H1 (cell line): ENCODE data around the gene ENTR1. TPM values are rescaled to one million over a fixed set of nuclear protein-coding genes. Genes with fewer than 3 reads are reported as not detected.

Experiments
- CTCF ChIA-PET: fragments of 300-600 bp; sonication (Branson Sonifier 250); formaldehyde crosslinking; loops from one replicate; lab custom pipeline; 2021; ENCODE audit not compliant: partially characterized antibody; lab: Charles Lee
- POLR2A ChIA-PET: fragments of 300-600 bp; sonication (Branson Sonifier 250); formaldehyde crosslinking; loops from one replicate; lab custom pipeline; 2021; ENCODE audit warnings: inconsistent platforms; ENCODE audit not compliant: partially characterized antibody; lab: Charles Lee
- DNase-seq, 2 experiments: peaks; one replicate each; pipeline versions ENCODE4 v3.0.0 to v3.0.0-alpha.2; 2010 to 2022; ENCODE audit warnings: low spot score in 2 of 2, low read depth in 1 of 2, mixed read lengths in 1 of 2
- FAIRE-seq: peaks from 2 replicates; lab custom pipeline; 2011; peaks lifted over from hg19 to GRCh38; lab: Jason Lieb, UNC
- H2AFZ ChIP-seq: 2 replicates; pipeline ENCODE4 v1.8.1; 2012; ENCODE audit warnings: low read length, inconsistent platforms
- H2AK5ac ChIP-seq: 2 replicates; pipeline ENCODE4 v1.6.1; 2013; ENCODE audit warnings: low read depth, low read length
- H2BK120ac ChIP-seq: replicated peaks from 2 replicates; pipeline ENCODE3; 2013; ENCODE audit warnings: low read depth, low read length, inconsistent platforms
- H2BK12ac ChIP-seq: 2 replicates; pipeline ENCODE4 v1.6.1; 2013; ENCODE audit warnings: low read depth, low read length
- H2BK15ac ChIP-seq: 2 replicates; pipeline ENCODE4 v1.6.1; 2013; ENCODE audit warnings: low read length
- H2BK20ac ChIP-seq: 2 replicates; pipeline ENCODE4 v1.6.1; 2013; ENCODE audit warnings: low read length
- H2BK5ac ChIP-seq: 2 replicates; pipeline ENCODE4 v1.6.1; 2013; ENCODE audit warnings: low read depth, low read length
- H3K14ac ChIP-seq: 2 replicates; pipeline ENCODE4 v1.6.1; 2013; ENCODE audit warnings: inconsistent platforms; ENCODE audit not compliant: insufficient read length
- H3K18ac ChIP-seq: 2 replicates; pipeline ENCODE4 v1.6.1; 2013; ENCODE audit warnings: low read length; ENCODE audit errors: extremely low read depth
- H3K23ac ChIP-seq: 2 replicates; pipeline ENCODE4 v1.6.1; 2013; ENCODE audit warnings: inconsistent platforms; ENCODE audit not compliant: insufficient read length
- H3K23me2 ChIP-seq: 2 replicates; pipeline ENCODE4 v1.6.1; 2013; ENCODE audit warnings: low read depth, low read length
- H3K27ac ChIP-seq: 2 replicates; pipeline ENCODE4 v1.6.1; 2011; ENCODE audit warnings: low read depth, low read length, inconsistent platforms
- H3K27me3 ChIP-seq, 4 experiments: replicated peaks in 1 of 4; 1 replicate in 1 of 4; 2 replicates in 3 of 4; pipeline versions ENCODE4 v1.6.1 to v1.8.1; 2011 to 2013; ENCODE audit warnings: low read length in 3 of 4, mild to moderate bottlenecking in 3 of 4, inconsistent platforms in 2 of 4, mixed read lengths in 2 of 4, moderate library complexity in 1 of 4; ENCODE audit not compliant: control insufficient read depth in 3 of 4, insufficient read depth in 3 of 4; ENCODE audit errors: extremely low read depth in 1 of 4
- H3K36me3 ChIP-seq, 4 experiments: 2 replicates each; pipeline versions ENCODE4 v1.6.1 to v1.8.1; 2011 to 2013; ENCODE audit warnings: mild to moderate bottlenecking in 4 of 4, low read length in 3 of 4, moderate library complexity in 2 of 4, control low read depth in 1 of 4, inconsistent platforms in 1 of 4; ENCODE audit not compliant: insufficient read depth in 4 of 4, control insufficient read depth in 2 of 4
- H3K4ac ChIP-seq: replicated peaks from 2 replicates; pipeline ENCODE3; 2013; ENCODE audit warnings: low read length, low read depth, mixed read lengths, inconsistent platforms; ENCODE audit not compliant: insufficient read length
- H3K4me1 ChIP-seq, 4 experiments: replicated peaks in 1 of 4; 1 replicate in 1 of 4; 2 replicates in 3 of 4; pipeline versions ENCODE4 v1.6.1 to v1.8.1; 2011 to 2013; ENCODE audit warnings: low read length in 3 of 4, inconsistent platforms in 2 of 4, mixed read lengths in 1 of 4; ENCODE audit not compliant: insufficient read depth in 4 of 4, control insufficient read depth in 3 of 4
- H3K4me2 ChIP-seq, 2 experiments: 2 replicates each; pipeline versions ENCODE4 v1.6.1 to v1.8.1; 2011 to 2013; ENCODE audit warnings: low read depth in 2 of 2, low read length in 2 of 2, control low read depth in 1 of 2, inconsistent platforms in 1 of 2, mild to moderate bottlenecking in 1 of 2; ENCODE audit not compliant: insufficient read depth in 1 of 2
- H3K4me3 ChIP-seq, 4 experiments: fragments of 200-600, 300-600 bp in 1 of 4; sonication (generic), shearing (Covaris generic), sonication (Bioruptor Twin) in 1 of 4; 2 replicates each; pipeline versions ENCODE4 v1.5.1 to v1.8.1; 2011 to 2016; ENCODE audit warnings: low read length in 4 of 4, low read depth in 3 of 4, control low read depth in 2 of 4, inconsistent platforms in 2 of 4, mild to moderate bottlenecking in 2 of 4, mixed read lengths in 1 of 4, moderate library complexity in 1 of 4; ENCODE audit not compliant: insufficient read depth in 2 of 4; ENCODE audit errors: extremely low read depth in 1 of 4
- H3K56ac ChIP-seq: replicated peaks from 2 replicates; pipeline ENCODE3; 2013; ENCODE audit warnings: low read depth, mild to moderate bottlenecking, mixed read lengths, low read length, inconsistent platforms; ENCODE audit not compliant: insufficient read length
- H3K79me1 ChIP-seq: 2 replicates; pipeline ENCODE4 v1.6.1; 2013; ENCODE audit warnings: low read depth, low read length, control low read depth
- H3K79me2 ChIP-seq, 2 experiments: 2 replicates each; pipeline versions ENCODE4 v1.6.1 to v1.8.1; 2012 to 2013; ENCODE audit warnings: low read length in 2 of 2, mild to moderate bottlenecking in 2 of 2, inconsistent platforms in 1 of 2; ENCODE audit not compliant: insufficient read depth in 2 of 2, control insufficient read depth in 1 of 2
- H3K9ac ChIP-seq, 4 experiments: replicated peaks in 1 of 4; 1 replicate in 1 of 4; 2 replicates in 3 of 4; pipeline versions ENCODE4 v1.6.1 to v1.8.1; 2011 to 2013; ENCODE audit warnings: low read depth in 3 of 4, low read length in 3 of 4, control low read depth in 2 of 4, mild to moderate bottlenecking in 2 of 4, moderate library complexity in 2 of 4, inconsistent platforms in 1 of 4; ENCODE audit errors: extremely low read depth in 1 of 4
- H3K9me3 ChIP-seq, 2 experiments: 2 replicates each; pipeline versions ENCODE4 v1.6.1 to v1.8.1; 2012 to 2013; ENCODE audit warnings: mild to moderate bottlenecking in 2 of 2, moderate library complexity in 2 of 2, control low read depth in 1 of 2, inconsistent platforms in 1 of 2, low read depth in 1 of 2, low read length in 1 of 2, mixed read lengths in 1 of 2; ENCODE audit not compliant: insufficient read depth in 2 of 2
- H4K20me1 ChIP-seq, 2 experiments: replicated peaks in 1 of 2; 2 replicates each; pipeline versions ENCODE3 to v1.8.1; 2011 to 2013; ENCODE audit warnings: inconsistent platforms in 2 of 2, low read length in 2 of 2, mild to moderate bottlenecking in 1 of 2; ENCODE audit not compliant: insufficient read depth in 2 of 2, control insufficient read depth in 1 of 2
- H4K5ac ChIP-seq: 2 replicates; pipeline ENCODE4 v1.6.1; 2013; ENCODE audit warnings: low read length, low read depth, mixed read lengths, inconsistent platforms; ENCODE audit not compliant: insufficient read length
- H4K8ac ChIP-seq: 2 replicates; pipeline ENCODE4 v1.8.0; 2013; ENCODE audit warnings: mild to moderate bottlenecking, moderate library complexity, low read length, inconsistent platforms; ENCODE audit not compliant: insufficient read depth; ENCODE audit errors: extremely low read depth
- H4K91ac ChIP-seq: replicated peaks from 2 replicates; pipeline ENCODE3; 2013; ENCODE audit warnings: low read length, mixed read lengths, inconsistent platforms; ENCODE audit not compliant: insufficient read length
- BRCA1 ChIP-seq: IDR thresholded peaks from 2 replicates; pipeline ENCODE4 v1.6.1; 2012; ENCODE audit warnings: low read depth, low read length, improper control_type of control experiment
- CTCF ChIP-seq, 3 experiments: IDR thresholded peaks; 1 replicate in 2 of 3; 2 replicates in 1 of 3; pipeline versions ENCODE4 v1.5.1 to v1.6.1; 2011; ENCODE audit warnings: low read length in 3 of 3, mild to moderate bottlenecking in 3 of 3, inconsistent platforms in 2 of 3, low read depth in 1 of 3, moderate library complexity in 1 of 3; ENCODE audit not compliant: insufficient read depth in 1 of 3; ENCODE audit errors: control extremely low read depth in 1 of 3
- EGR1 ChIP-seq: IDR thresholded peaks from 2 replicates; pipeline ENCODE4 v1.6.1; 2011; ENCODE audit warnings: low read depth, low read length, borderline replicate concordance
- EP300 ChIP-seq, 2 experiments: IDR thresholded peaks; 1 replicate in 1 of 2; 2 replicates in 1 of 2; pipeline ENCODE4 v1.6.1; 2011 to 2012; ENCODE audit warnings: low read depth in 2 of 2, low read length in 2 of 2, mild to moderate bottlenecking in 2 of 2, borderline replicate concordance in 1 of 2, inconsistent platforms in 1 of 2, moderate library complexity in 1 of 2
- KDM4A ChIP-seq: IDR thresholded peaks from one replicate; pipeline ENCODE4 v1.7.1; 2012; ENCODE audit warnings: low read depth, mild to moderate bottlenecking, moderate library complexity, low read length, inconsistent platforms; ENCODE audit not compliant: severe bottlenecking
- POLR2AphosphoS5 ChIP-seq: IDR thresholded peaks from 2 replicates; pipeline ENCODE4 v1.6.1; 2011; ENCODE audit warnings: low read depth, low read length
- TEAD4 ChIP-seq: IDR thresholded peaks from 2 replicates; pipeline ENCODE4 v1.6.1; 2012; ENCODE audit warnings: low read depth, low read length, inconsistent platforms, mixed read lengths
- WGBS, 2 experiments: shearing (Covaris generic) in 1 of 2; methylation state at CpG; one replicate each; pipeline versions ENCODE4 v1.1.6 to v1.1.7; 2013 to 2015; ENCODE audit warnings: low lambda C conversion rate in 2 of 2, mixed read lengths in 2 of 2, inconsistent platforms in 1 of 2, low coverage in 1 of 2, missing lambda C conversion rate in 1 of 2; ENCODE audit not compliant: insufficient replicate concordance in 2 of 2, insufficient coverage in 1 of 2, insufficient read length in 1 of 2; ENCODE audit errors: extremely low coverage in 1 of 2, missing lambda C conversion rate in 1 of 2; 5-methylcytosine and 5-hydroxymethylcytosine counted together
- polyA plus RNA-seq, 7 experiments: library from polyadenylated mRNA; depleted of rRNA in 3 of 7; stranded (reverse) in 5 of 7; unstranded in 2 of 7; fragments of >200 nt in 5 of 7; fragments of 200-250 nt in 2 of 7; gene quantifications; 1 replicate in 5 of 7; 2 replicates in 1 of 7; 4 replicates in 1 of 7; pipeline versions ENCODE4 v1.2.1 to v1.2.3, GENCODE V29; 2011 to 2013; ENCODE audit warnings: missing spikeins in 2 of 7, mixed read lengths in 2 of 7
- total RNA-seq: library from RNA; stranded (reverse); fragmentation: NEBNext Ultra II Directional; extraction: Animal tissue kit (Norgen Biotek cat#: 25700); gene quantifications from 2 replicates; pipeline ENCODE4 v1.2.1, GENCODE V29; 2021

ENTR1 gene
- total and polyA plus RNA-seq, 2 of the 8 experiments (the other 6 are each of a cell fraction or from before 2014, with no cell fraction given) = 65.2 to 102 TPM

- CTCF ChIA-PET = interaction anchor here (1.3 to 1.4 kb wide), 2 partner anchors 11 to 31 kb away, joined by 3 to 4 read pairs; no protein-coding TSS in a partner anchor
Measured at GRCh38 chr9:136376457-136376856, 34.0 kb downstream of the ENTR1 start.

More at GRCh38 chr9:136376457-136376856, 34.0 kb downstream of the ENTR1 start:
- Histone ChIP-seq H2AFZ (no peak overlapping the region), H4K20me1 (peaks cover 5 to 9% of the 10 kb centered on the region in 2 experiments), H2AK5ac (no peak overlapping the region), H3K18ac (no peak overlapping the region), H2BK5ac (no peak overlapping the region), H3K36me3 (peaks cover 2 to 30% (median 13%) of the 10 kb centered on the region in 4 experiments; a peak in 7 of 8 replicates), H3K4ac (no peak overlapping the region), H3K23me2 (no peaks in the 10 kb centered on the region), H2BK12ac (no peak overlapping the region), H3K4me1 (no peaks in the 10 kb centered on the region), H2BK15ac (no peak overlapping the region), H3K4me2 (no peak overlapping the region), H3K14ac (no peak overlapping the region), H3K79me1 (no peaks in the 10 kb centered on the region), H4K91ac (no peak overlapping the region), H3K27me3 (no peaks in the 10 kb centered on the region), H2BK120ac (no peak overlapping the region), H3K9ac (no peak overlapping the region), H3K23ac (no peak overlapping the region), H4K5ac (no peak overlapping the region), H3K56ac (no peak overlapping the region), H3K27ac (no peak overlapping the region), H4K8ac (peak overlapping the region; percentile 62; the same call in 1 of the 2 replicates), H3K79me2 (no peaks in the 10 kb centered on the region), H3K4me3 (no peak overlapping the region), H2BK20ac (no peak overlapping the region), H3K9me3 (no peaks in the 10 kb centered on the region)
- POLR2A ChIA-PET = interaction anchor here (1.5 to 7.2 kb wide), 8 partner anchors 10 to 25 kb away, joined by 5 to 43 read pairs (median 14); partner anchors contain the start of genes DNLZ and SNAPC4
- FAIRE-seq (no peak), DNase-seq (no peak)
- WGBS, 2 experiments = 97% methylated on average over 4 of the region's 8 CpGs; no CpG with 5 or more reads in 1 of the 2 experiments
- TF ChIP-seq EGR1 (no peak), EP300 (IDR thresholded peaks at IDR 0.05; ENCODE audit: borderline replicate concordance in 1 of 2, low read depth in 2 of 2, low read length in 2 of 2) (no peak), POLR2AphosphoS5 (peak; percentile 58; the same call in 1 of the 2 replicates), CTCF (IDR thresholded peaks at IDR 0.05; ENCODE audit: control extremely low read depth in 1 of 3, insufficient read depth in 1 of 3, low read depth in 1 of 3, low read length in 3 of 3) (no peak), KDM4A (no peak), TEAD4 (no peak), BRCA1 (no peak)
